Ovary (tissue), 9 donors: Measurements from ENCODE around the gene NDUFC2. TPM values are rescaled to one million over a fixed set of nuclear protein-coding genes. Genes with fewer than 3 reads are reported as not detected.

ENCODE experiments used
- DNase-seq, 5 donors: peaks; one replicate each; pipeline ENCODE4 v3.0.0-alpha.2; 2019 to 2020
- H3K27ac ChIP-seq, 2 donors: fragments of 200-600 bp; one replicate each; pipeline versions ENCODE4 v1.5.1 to v1.8.0; 2019 to 2022
- H3K27me3 ChIP-seq: fragments of 200-600 bp; one replicate; pipeline ENCODE4 v1.8.0; 2022
- H3K36me3 ChIP-seq: fragments of 200-600 bp; sonication (generic); one replicate; pipeline ENCODE4 v1.5.1; 2019
- H3K4me1 ChIP-seq: one replicate; pipeline ENCODE4 v1.8.1; 2013; ENCODE audit warnings: mild to moderate bottlenecking, moderate library complexity; ENCODE audit not compliant: insufficient read depth
- H3K4me3 ChIP-seq: fragments of 200-600 bp; sonication (generic); one replicate; pipeline ENCODE4 v1.5.1; 2017
- H3K9me3 ChIP-seq, 2 donors: fragments of 200-600 bp in 1 of 2; sonication (generic) in 1 of 2; one replicate each; pipeline versions ENCODE4 v1.5.1 to v1.8.1; 2013 to 2019; ENCODE audit warnings: mild to moderate bottlenecking in 1 of 2, moderate library complexity in 1 of 2
- CTCF ChIP-seq, 3 donors: fragments of 450-650 bp in 2 of 3; fragments of 200-600 bp in 1 of 3; IDR thresholded peaks; one replicate each; pipeline versions ENCODE4 v1.5.1 to v1.8.0; 2016 to 2022; ENCODE audit warnings: antibody characterized with exemption in 3 of 3, mild to moderate bottlenecking in 1 of 3
- EP300 ChIP-seq: sonication (generic); formaldehyde crosslinking; IDR thresholded peaks from one replicate; pipeline ENCODE4 v1.6.1; 2017; ENCODE audit warnings: antibody characterized with exemption
- POLR2A ChIP-seq: fragments of 450-650 bp; IDR thresholded peaks from one replicate; pipeline ENCODE4 v1.6.1; 2017; ENCODE audit warnings: antibody characterized with exemption, mild to moderate bottlenecking, moderate library complexity
- WGBS, 3 donors: extraction: QIAGEN DNeasy Blood & Tissue Kit in 1 of 3; methylation state at CpG; one replicate each; pipeline versions ENCODE4 v1.1.5 to v1.1.7; 2013 to 2017; 5-methylcytosine and 5-hydroxymethylcytosine counted together
- intact Hi-C, 4 donors: fragments of 100-400 bp; cut with DNase I; formaldehyde crosslinking; loops; one replicate each; pipeline versions ENCODE4 v1.11.0 to v1.15.1; 2022 to 2023
- polyA plus RNA-seq, 2 donors: library from polyadenylated mRNA; stranded (reverse); fragments of 200-250 nt in 1 of 2; fragments of 350-450 nt in 1 of 2; fragmentation: Illumina TruSeq in 1 of 2; extraction: RNeasy Lipid Tissue Mini Kit (QIAGEN cat#74804) in 1 of 2; gene quantifications; one replicate each; pipeline ENCODE4 v1.2.3, GENCODE V29; 2013 to 2014
- total RNA-seq, 7 donors: library from RNA; depleted of rRNA in 2 of 7; stranded (reverse); fragments of >200 nt in 2 of 7; fragmentation: NEBNext Ultra II Directional in 3 of 7; extraction: Animal tissue kit (Norgen Biotek cat#: 25700) in 3 of 7; gene quantifications; one replicate each; pipeline versions ENCODE4 v1.1.0 to v1.2.4, GENCODE V29; 2016 to 2023
- donor health status: DM: no; HTN: no; CAD: no; lungs with moderate emphysema.
- donor health status: DM: no; HTN: no; CAD: no.
- donor health status: Bipolar disorder and iron deficiency.
- donor health status: DM: yes; HTN: yes; CAD: no.
- donor health status: DM: no; HTN: no; CAD: no.
- donor health status: DM: yes; HTN: yes; CAD: no.

The NDUFC2 gene
- total and polyA plus RNA-seq, 9 donors: 59.0 to 158 (median 127) TPM

DNA sequence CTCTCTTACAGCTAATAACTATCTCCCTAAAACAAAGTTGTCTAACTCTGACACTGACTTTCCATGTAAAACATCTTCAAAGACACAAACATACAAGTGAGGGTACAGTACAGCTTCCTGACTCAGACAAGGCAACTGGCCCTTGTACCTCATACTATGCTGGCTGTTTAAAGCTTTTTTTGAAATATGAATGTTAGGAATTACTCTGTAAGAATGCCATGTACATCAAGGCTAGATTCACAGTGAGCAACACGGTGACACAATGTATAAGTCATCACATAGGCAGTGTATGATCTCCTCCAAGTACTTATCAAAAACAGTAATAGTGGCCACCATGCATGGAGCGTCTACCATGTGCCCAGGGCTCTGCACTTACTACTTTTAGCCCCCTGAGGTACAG, 31.2 kb upstream of the NDUFC2 start:
- DNase-seq: no peak
- 91 to 94% (median 91%) methylated on average over 2 of the region's 2 CpGs for WGBS, 3 donors
- H3K9me3 ChIP-seq: no peaks in the 10 kb centered on the region
- no peaks in the 10 kb centered on the region for H3K4me1 ChIP-seq
- H3K4me3 ChIP-seq: no peak overlapping the region
- intact Hi-C loops: no loop called here
- no peak for TF ChIP-seq CTCF (IDR thresholded peaks at IDR 0.05)
- no peaks in the 10 kb centered on the region for H3K36me3 ChIP-seq
- no peak overlapping the region for H3K27ac ChIP-seq
- no peaks in the 10 kb centered on the region for H3K27me3 ChIP-seq

- no peaks in the 10 kb centered on the region for H3K4me1 ChIP-seq
- DNase-seq: no peak
- H3K27me3 ChIP-seq: no peaks in the 10 kb centered on the region
- intact Hi-C loops: no loop called here
- no peak overlapping the region for H3K27ac ChIP-seq
- TF ChIP-seq POLR2A (no peak), CTCF (IDR thresholded peaks at IDR 0.05) (no peak), EP300 (no peak)
- H3K36me3 ChIP-seq: no peaks in the 10 kb centered on the region
- H3K4me3 ChIP-seq: no peak overlapping the region
- WGBS, 3 donors: 89 to 94% (median 93%) methylated on average over 5 of the region's 5 CpGs
- no peaks in the 10 kb centered on the region for H3K9me3 ChIP-seq
These were observed 30.7 kb upstream of the NDUFC2 start for GRCh38 chr11:78110351-78110750.

DNA sequence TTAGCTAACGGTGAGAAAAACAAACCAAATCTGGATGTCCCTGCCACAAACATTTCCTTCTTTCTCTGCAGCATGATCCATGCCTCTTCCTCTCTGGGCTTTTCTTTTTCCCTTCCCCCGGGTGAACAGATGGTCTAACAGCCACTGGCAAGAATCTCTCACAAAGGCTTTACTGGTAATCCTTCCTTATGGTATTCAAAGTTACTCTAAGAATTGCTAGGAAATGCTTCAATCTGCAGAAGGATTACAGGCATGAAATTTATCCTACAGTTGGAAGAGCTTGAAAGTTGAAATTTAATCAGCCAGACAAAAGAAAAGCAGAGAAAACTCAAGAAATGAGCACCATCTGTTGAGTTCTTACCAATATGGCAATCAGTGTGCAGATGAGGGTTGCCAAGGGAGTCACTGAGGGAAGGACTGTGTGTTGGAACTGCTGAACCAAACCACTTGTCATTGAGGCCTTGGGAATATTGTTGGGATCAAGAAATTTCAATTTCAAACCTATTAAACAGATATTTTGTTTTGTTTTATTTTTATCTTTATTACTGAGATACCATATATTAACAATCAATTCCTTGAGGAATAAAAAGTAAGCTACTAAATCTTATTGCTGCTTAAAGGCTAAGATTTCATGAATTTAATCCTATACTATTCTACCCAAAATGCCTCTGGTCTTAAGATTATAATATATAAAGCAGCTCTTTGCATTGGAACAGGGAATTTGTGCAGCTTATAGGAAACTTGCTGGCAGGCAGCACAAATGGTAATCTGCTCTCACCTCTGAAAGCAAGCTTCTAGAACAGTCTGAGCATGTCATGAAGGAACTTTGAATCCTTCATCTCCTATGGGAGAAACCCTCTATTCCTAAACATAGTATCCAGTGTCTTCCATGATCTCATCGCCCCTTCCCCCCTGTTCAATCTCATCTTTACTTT, 29.7 kb upstream of the NDUFC2 start:
- Histone ChIP-seq H3K27ac (no peak overlapping the region), H3K9me3 (no peaks in the 10 kb centered on the region), H3K4me3 (no peak overlapping the region), H3K4me1 (no peaks in the 10 kb centered on the region), H3K27me3 (no peaks in the 10 kb centered on the region), H3K36me3 (no peaks in the 10 kb centered on the region)
- 48 to 63% (median 51%) methylated on average over 3 of the region's 3 CpGs for WGBS, 3 donors
- intact Hi-C loops: no loop called here
- no peak for TF ChIP-seq CTCF (IDR thresholded peaks at IDR 0.05)
- no peak for TF ChIP-seq POLR2A
- TF ChIP-seq EP300: no peak
- DNase-seq: no peak

- Histone ChIP-seq H3K4me3 (no peak overlapping the region), H3K36me3 (no peaks in the 10 kb centered on the region), H3K9me3 (no peaks in the 10 kb centered on the region), H3K27me3 (no peaks in the 10 kb centered on the region), H3K27ac (no peak overlapping the region), H3K4me1 (no peaks in the 10 kb centered on the region)
- no peak for DNase-seq
- 83 to 89% (median 89%) methylated on average over 2 of the region's 2 CpGs for WGBS, 3 donors
- no peak for TF ChIP-seq POLR2A
- no peak for TF ChIP-seq EP300
- intact Hi-C loops: no loop called here
These were observed 21.2 kb upstream of the NDUFC2 start for GRCh38 chr11:78100676-78101472.
